ENCODE results near the gene SH3GL3. TPM values are rescaled to one million over a fixed set of nuclear protein-coding genes. Genes with fewer than 3 reads are reported as not detected.

The SH3GL3 gene
- total and polyA plus RNA-seq, 2 of the 4 experiments (the other 2 are of a cell fraction) = not detected

DNA sequence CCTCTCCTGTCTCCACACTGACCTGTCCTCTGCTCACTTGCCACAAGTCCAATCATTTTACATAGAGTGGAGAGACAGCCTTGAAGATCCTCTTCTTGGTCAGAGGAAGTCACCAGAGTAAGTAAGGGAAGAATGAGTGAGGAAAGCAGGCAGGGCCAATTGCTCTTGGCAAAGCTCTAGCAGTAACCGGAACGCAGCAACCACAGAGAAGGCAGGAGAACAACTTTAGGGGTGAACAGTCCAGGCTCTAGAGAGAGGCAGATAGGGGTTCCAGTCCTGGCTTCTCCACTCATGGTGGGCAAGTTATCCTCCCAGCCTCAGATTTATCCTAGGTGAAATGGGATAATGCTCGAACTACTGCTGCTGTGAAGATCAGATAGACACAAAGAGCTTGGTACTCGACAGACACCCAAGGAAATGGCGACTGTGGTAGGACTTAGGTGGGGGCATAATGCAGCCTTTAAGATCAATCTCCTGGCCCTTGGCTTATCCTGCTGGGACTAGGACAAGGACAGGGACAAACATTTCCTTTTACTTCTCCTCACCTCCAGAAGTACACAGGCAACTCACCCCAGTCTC is 205.6 kb downstream of the SH3GL3 start:
- Histone ChIP-seq H4K20me1 (ENCODE audit: insufficient read depth, low read length) (no peaks in the 10 kb centered on the region), H3K4me3 (ENCODE audit: insufficient read depth, low read depth, low read length) (no peak overlapping the region), H3K27ac (ENCODE audit: insufficient read depth, low read length) (no peak overlapping the region), H3K36me3 (ENCODE audit: control insufficient read depth, insufficient read depth, low read length) (no peaks in the 10 kb centered on the region), H2BK120ac (ENCODE audit: low read depth, low read length) (no peak overlapping the region), H3K4me2 (ENCODE audit: low read depth, low read length) (no peak overlapping the region), H2BK15ac (ENCODE audit: low read depth, low read length) (no peak overlapping the region), H3K27me3 (ENCODE audit: control insufficient read depth, insufficient read depth, low read length) (peaks cover 18% of the 10 kb centered on the region; the same call in 1 of the 2 replicates), H3K4me1 (ENCODE audit: control insufficient read depth, insufficient read depth, low read length) (no peaks in the 10 kb centered on the region), H2BK20ac (ENCODE audit: low read depth, low read length) (no peak overlapping the region), H2AK9ac (replicated peaks; ENCODE audit: low read depth, low read length, poor library complexity) (no peak overlapping the region), H4K91ac (ENCODE audit: insufficient read depth, low read depth, low read length) (no peak overlapping the region), H3K9ac (ENCODE audit: low read depth, low read length) (no peak overlapping the region), H2AFZ (replicated peaks; ENCODE audit: low read length, poor library complexity) (no peak overlapping the region), H3K79me1 (ENCODE audit: low read depth in 1 of 2, low read length in 2 of 2) (no peaks in the 10 kb centered on the region), H3K9me3 (ENCODE audit: control insufficient read depth, insufficient read depth, low read length) (peaks cover 12% of the 10 kb centered on the region), H4K8ac (ENCODE audit: low read depth in 2 of 2, low read length in 2 of 2) (no peak overlapping the region), H2AK5ac (ENCODE audit: low read depth, low read length) (no peak overlapping the region), H3K56ac (ENCODE audit: extremely low read depth, insufficient read depth, low read length) (no peak overlapping the region), H3K18ac (ENCODE audit: low read depth, low read length) (no peak overlapping the region), H3K14ac (replicated peaks; ENCODE audit: low read depth, low read length) (no peak overlapping the region), H3K23ac (ENCODE audit: low read depth, low read length) (no peak overlapping the region), H4K5ac (ENCODE audit: low read depth, low read length) (no peak overlapping the region), H3K9me1 (ENCODE audit: insufficient read depth, low read length) (no peaks in the 10 kb centered on the region), H3K4ac (ENCODE audit: low read depth, low read length) (no peak overlapping the region), H2BK5ac (ENCODE audit: low read depth, low read length, poor library complexity, severe bottlenecking) (no peak overlapping the region)
- BruUV-seq (replicated peaks) = no TSS peak
- no peak for ATAC-seq (ENCODE audit: low read depth)
- no peak for DNase-seq
- in situ Hi-C loops (cut with MboI; ENCODE audit: low sequenced_read_pairs) (no loop called here), intact Hi-C loops (cut with micrococcal nuclease) (no loop called here), dilution Hi-C loops (cut with HindIII; ENCODE audit: low sequenced_read_pairs, unreplicated experiment) (no loop called here)
- CTCF ChIA-PET = no interaction called here
- POLR2A ChIA-PET (ENCODE audit: unreplicated experiment) = no interaction called here
- no CpG with 5 or more reads among the region's 5 CpGs for WGBS, 2 experiments (ENCODE audit: extremely low coverage in 2 of 2, insufficient read length in 1 of 2)
- TF ChIP-seq CHD1 (IDR thresholded peaks at IDR 0.05; ENCODE audit: low read depth, low read length) (no peak), BHLHE40 (IDR thresholded peaks at IDR 0.05; ENCODE audit: low read depth, low read length) (no peak), NFE2L2 (IDR thresholded peaks at IDR 0.05; ENCODE audit: low read depth, low read length) (no peak), RAD21 (IDR thresholded peaks at IDR 0.05; ENCODE audit: low read length) (no peak), RFX5 (IDR thresholded peaks at IDR 0.05; ENCODE audit: low read depth, low read length) (no peak), POLR2A (IDR thresholded peaks at IDR 0.05; ENCODE audit: low read depth, low read length) (no peak), RCOR1 (IDR thresholded peaks at IDR 0.05; ENCODE audit: insufficient replicate concordance, low read length) (no peak), CEBPB (IDR thresholded peaks at IDR 0.05; ENCODE audit: low read depth, low read length) (no peak), MAZ (IDR thresholded peaks at IDR 0.05; ENCODE audit: borderline replicate concordance, low read depth, low read length) (no peak), MXI1 (IDR thresholded peaks at IDR 0.05; ENCODE audit: borderline replicate concordance, low read depth, low read length) (no peak), MAFK (IDR thresholded peaks at IDR 0.05; ENCODE audit: low read depth, low read length) (no peak), FOS (IDR thresholded peaks at IDR 0.05; ENCODE audit: low read depth, low read length) (no peak), SMC3 (IDR thresholded peaks at IDR 0.05; ENCODE audit: low read depth, low read length) (no peak)
- TF ChIP-seq, protein P1, sequence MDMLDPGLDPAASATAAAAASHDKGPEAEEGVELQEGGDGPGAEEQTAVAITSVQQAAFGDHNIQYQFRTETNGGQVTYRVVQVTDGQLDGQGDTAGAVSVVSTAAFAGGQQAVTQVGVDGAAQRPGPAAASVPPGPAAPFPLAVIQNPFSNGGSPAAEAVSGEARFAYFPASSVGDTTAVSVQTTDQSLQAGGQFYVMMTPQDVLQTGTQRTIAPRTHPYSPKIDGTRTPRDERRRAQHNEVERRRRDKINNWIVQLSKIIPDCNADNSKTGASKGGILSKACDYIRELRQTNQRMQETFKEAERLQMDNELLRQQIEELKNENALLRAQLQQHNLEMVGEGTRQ (IDR thresholded peaks at IDR 0.05; ENCODE audit: low read depth, low read length) = no peak
- TF ChIP-seq, protein P2, sequence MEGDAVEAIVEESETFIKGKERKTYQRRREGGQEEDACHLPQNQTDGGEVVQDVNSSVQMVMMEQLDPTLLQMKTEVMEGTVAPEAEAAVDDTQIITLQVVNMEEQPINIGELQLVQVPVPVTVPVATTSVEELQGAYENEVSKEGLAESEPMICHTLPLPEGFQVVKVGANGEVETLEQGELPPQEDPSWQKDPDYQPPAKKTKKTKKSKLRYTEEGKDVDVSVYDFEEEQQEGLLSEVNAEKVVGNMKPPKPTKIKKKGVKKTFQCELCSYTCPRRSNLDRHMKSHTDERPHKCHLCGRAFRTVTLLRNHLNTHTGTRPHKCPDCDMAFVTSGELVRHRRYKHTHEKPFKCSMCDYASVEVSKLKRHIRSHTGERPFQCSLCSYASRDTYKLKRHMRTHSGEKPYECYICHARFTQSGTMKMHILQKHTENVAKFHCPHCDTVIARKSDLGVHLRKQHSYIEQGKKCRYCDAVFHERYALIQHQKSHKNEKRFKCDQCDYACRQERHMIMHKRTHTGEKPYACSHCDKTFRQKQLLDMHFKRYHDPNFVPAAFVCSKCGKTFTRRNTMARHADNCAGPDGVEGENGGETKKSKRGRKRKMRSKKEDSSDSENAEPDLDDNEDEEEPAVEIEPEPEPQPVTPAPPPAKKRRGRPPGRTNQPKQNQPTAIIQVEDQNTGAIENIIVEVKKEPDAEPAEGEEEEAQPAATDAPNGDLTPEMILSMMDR (conservative IDR thresholded peaks at IDR 0.05; ENCODE audit: low read depth, low read length) = no peak
- TF ChIP-seq, protein P3, sequence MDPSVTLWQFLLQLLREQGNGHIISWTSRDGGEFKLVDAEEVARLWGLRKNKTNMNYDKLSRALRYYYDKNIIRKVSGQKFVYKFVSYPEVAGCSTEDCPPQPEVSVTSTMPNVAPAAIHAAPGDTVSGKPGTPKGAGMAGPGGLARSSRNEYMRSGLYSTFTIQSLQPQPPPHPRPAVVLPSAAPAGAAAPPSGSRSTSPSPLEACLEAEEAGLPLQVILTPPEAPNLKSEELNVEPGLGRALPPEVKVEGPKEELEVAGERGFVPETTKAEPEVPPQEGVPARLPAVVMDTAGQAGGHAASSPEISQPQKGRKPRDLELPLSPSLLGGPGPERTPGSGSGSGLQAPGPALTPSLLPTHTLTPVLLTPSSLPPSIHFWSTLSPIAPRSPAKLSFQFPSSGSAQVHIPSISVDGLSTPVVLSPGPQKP (IDR thresholded peaks at IDR 0.05; ENCODE audit: borderline replicate concordance, low read depth, low read length) = no peak
